WERI-Rb-1 (cell line): ENCODE measurements around the gene HBS1L.
A peak's percentile ranks its signal among the peaks of the same experiment; 100 is the strongest.
"Not testable (repeated sequence)": the region's sequence is repeated elsewhere in the genome, so short reads cannot be mapped to it uniquely, and the experiment has no call there.

Experiments
- DNase-seq: peaks from one replicate; pipeline ENCODE4 v3.0.0-alpha.2; 2020
- H3K27ac ChIP-seq: fragments of 250-450 bp; sonication (Bioruptor Pico); 2 replicates; pipeline ENCODE4 v1.5.1; 2020; ENCODE audit warnings: mild to moderate bottlenecking, moderate library complexity
- H3K27me3 ChIP-seq: fragments of 250-450 bp; sonication (Bioruptor Pico); 2 replicates; pipeline ENCODE4 v1.5.1; 2021; ENCODE audit warnings: mild to moderate bottlenecking, low read depth, moderate library complexity; ENCODE audit not compliant: insufficient read depth, severe bottlenecking
- H3K36me3 ChIP-seq: fragments of 250-450 bp; sonication (Bioruptor Pico); 2 replicates; pipeline ENCODE4 v1.5.1; 2020; ENCODE audit warnings: mild to moderate bottlenecking, moderate library complexity
- H3K4me3 ChIP-seq: 2 replicates; pipeline ENCODE4 v1.5.1; 2011; ENCODE audit warnings: low read depth, mild to moderate bottlenecking, control low read depth, low read length
- H3K9me3 ChIP-seq: fragments of 250-450 bp; sonication (Bioruptor Pico); 2 replicates; pipeline ENCODE4 v1.5.1; 2021; ENCODE audit warnings: mild to moderate bottlenecking, moderate library complexity; ENCODE audit not compliant: severe bottlenecking
- CTCF ChIP-seq: IDR thresholded peaks from 2 replicates; pipeline ENCODE4 v1.5.1; 2011; ENCODE audit warnings: low read depth, mild to moderate bottlenecking, control low read depth, inconsistent platforms, low read length

Gene HBS1L

GRCh38 chr6:135066397-135066796, 11.8 kb upstream of the HBS1L start:
- Histone ChIP-seq H3K9me3 (no peaks in the 10 kb centered on the region), H3K27me3 (no peaks in the 10 kb centered on the region), H3K27ac (no peak overlapping the region), H3K36me3 (no peaks in the 10 kb centered on the region), H3K4me3 (no peak overlapping the region)
- no peak for DNase-seq
- no peak for TF ChIP-seq CTCF

- H3K9me3 ChIP-seq, result no peaks in the 10 kb centered on the region
- H3K4me3 ChIP-seq, result no peak overlapping the region
- H3K27me3 ChIP-seq, result no peaks in the 10 kb centered on the region
- DNase-seq, result no peak
- TF ChIP-seq CTCF, result no peak
- no peaks in the 10 kb centered on the region for H3K36me3 ChIP-seq
- H3K27ac ChIP-seq, result no peak overlapping the region
Observed at GRCh38 chr6:135064586-135064985, 10.0 kb upstream of the HBS1L start.

GRCh38 chr6:135063926-135064325, 9.3 kb upstream of the HBS1L start:
- H3K27me3 ChIP-seq, result no peaks in the 10 kb centered on the region
- no peak overlapping the region for H3K27ac ChIP-seq
- H3K4me3 ChIP-seq, result no peak overlapping the region
- H3K9me3 ChIP-seq, result no peaks in the 10 kb centered on the region
- DNase-seq, result no peak
- no peaks in the 10 kb centered on the region for H3K36me3 ChIP-seq
- no peak for TF ChIP-seq CTCF

- peak; percentile 44 for DNase-seq
- no peaks in the 10 kb centered on the region for H3K27me3 ChIP-seq
- H3K9me3 ChIP-seq, result no peaks in the 10 kb centered on the region
- H3K27ac ChIP-seq, result no peak overlapping the region
- no peak overlapping the region for H3K4me3 ChIP-seq
- no peak for TF ChIP-seq CTCF
- no peaks in the 10 kb centered on the region for H3K36me3 ChIP-seq
Observed at GRCh38 chr6:135062735-135063134, 8.1 kb upstream of the HBS1L start.

- DNase-seq, result no peak
- TF ChIP-seq CTCF, result no peak
- Histone ChIP-seq H3K27me3 (no peaks in the 10 kb centered on the region), H3K4me3 (no peak overlapping the region), H3K36me3 (no peaks in the 10 kb centered on the region), H3K27ac (no peak overlapping the region), H3K9me3 (no peaks in the 10 kb centered on the region)
Observed at GRCh38 chr6:135060076-135060475, 5.5 kb upstream of the HBS1L start.

- DNase-seq, H3K9me3 ChIP-seq, H3K4me3 ChIP-seq, H3K27ac ChIP-seq, H3K36me3 ChIP-seq, H3K27me3 ChIP-seq: not testable (repeated sequence)
Observed at GRCh38 chr6:135058299-135058698, 3.7 kb upstream of the HBS1L start.
